Spinal cord (tissue), 10 donors: ENCODE measurements around the gene DGKG. TPM values are rescaled to one million over a fixed set of nuclear protein-coding genes. Genes with fewer than 3 reads are reported as not detected.

ENCODE experiments used
- DNase-seq, 6 donors: peaks; one replicate each; pipeline versions ENCODE4 v3.0.0 to v3.0.0-alpha.2; 2013 to 2015; ENCODE audit warnings: low spot score in 6 of 6, low read depth in 4 of 6
- H3K27ac ChIP-seq: one replicate; pipeline ENCODE4 v1.5.1; 2013; ENCODE audit warnings: low read depth, low read length, control low read depth
- H3K27me3 ChIP-seq: one replicate; pipeline ENCODE4 v1.6.1; 2013; ENCODE audit warnings: low read length; ENCODE audit not compliant: control insufficient read depth, insufficient read depth
- H3K36me3 ChIP-seq: one replicate; pipeline ENCODE4 v1.6.1; 2013; ENCODE audit warnings: low read length; ENCODE audit not compliant: control insufficient read depth, insufficient read depth
- H3K4me1 ChIP-seq: one replicate; pipeline ENCODE4 v1.6.1; 2013; ENCODE audit warnings: low read length; ENCODE audit not compliant: control insufficient read depth, insufficient read depth
- H3K4me3 ChIP-seq: one replicate; pipeline ENCODE4 v1.5.1; 2013; ENCODE audit warnings: low read depth, low read length, control low read depth
- H3K9me3 ChIP-seq: one replicate; pipeline ENCODE4 v1.6.1; 2013; ENCODE audit warnings: low read length; ENCODE audit not compliant: control insufficient read depth, insufficient read depth
- WGBS: methylation state at CpG from one replicate; pipeline ENCODE4 v1.1.5; 2013; ENCODE audit warnings: missing lambda C conversion rate; ENCODE audit not compliant: insufficient coverage; 5-methylcytosine and 5-hydroxymethylcytosine counted together
- polyA plus RNA-seq, 2 donors: library from polyadenylated mRNA; unstranded; fragments of 120-200 nt; gene quantifications; one replicate each; pipeline ENCODE4 v1.2.1, GENCODE V29; 2013; ENCODE audit not compliant: insufficient read length in 2 of 2
- total RNA-seq, 2 donors: library from RNA; depleted of rRNA in 1 of 2; stranded (reverse); fragments of 120-200 nt in 1 of 2; fragments of >200 nt in 1 of 2; gene quantifications; one replicate each; pipeline versions ENCODE4 v1.2.3 to v1.2.4, GENCODE V29; 2013 to 2014
- donor health status: healthy.

The DGKG gene
- total and polyA plus RNA-seq, 4 donors = 5.6 to 20.6 (median 9.9) TPM

GRCh38 chr3:186327912-186328487, 34.0 kb downstream of the DGKG start:
- no peak overlapping the region for H3K27ac ChIP-seq
- no peaks in the 10 kb centered on the region for H3K9me3 ChIP-seq
- H3K4me1 ChIP-seq = no peaks in the 10 kb centered on the region
- no CpG with 5 or more reads among the region's 2 CpGs for WGBS
- no peak overlapping the region for H3K4me3 ChIP-seq
- no peaks in the 10 kb centered on the region for H3K36me3 ChIP-seq
- no peaks in the 10 kb centered on the region for H3K27me3 ChIP-seq
- DNase-seq = no peak

GRCh38 chr3:186322761-186323160, 39.3 kb downstream of the DGKG start:
- Histone ChIP-seq H3K9me3 (no peaks in the 10 kb centered on the region), H3K4me1 (peaks cover 9% of the 10 kb centered on the region), H3K4me3 (no peak overlapping the region), H3K27ac (no peak overlapping the region), H3K36me3 (peaks cover 7% of the 10 kb centered on the region), H3K27me3 (no peaks in the 10 kb centered on the region)
- no peak for DNase-seq
- WGBS = 70% methylated on average over 3 of the region's 5 CpGs

DNA sequence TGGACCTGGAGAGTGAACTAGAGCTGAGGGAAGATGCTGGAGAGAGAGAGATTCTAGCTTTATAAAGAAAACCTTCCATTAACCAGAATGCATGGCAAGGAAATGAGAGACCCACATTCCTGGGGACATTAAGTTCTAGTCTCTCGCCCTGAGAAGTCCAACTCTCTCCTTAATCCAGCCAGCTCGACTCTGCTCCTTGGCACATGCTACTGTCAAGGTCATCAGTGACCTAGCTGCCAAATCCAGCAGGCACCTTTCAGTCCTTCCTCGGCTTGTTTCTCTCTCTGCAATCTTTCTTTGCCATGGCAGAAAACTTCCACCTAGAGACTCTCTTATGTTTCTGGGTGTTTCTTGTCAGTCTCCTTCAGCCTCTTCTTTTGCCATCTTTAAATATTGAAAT, 40.3 kb downstream of the DGKG start:
- no peak for DNase-seq
- no peaks in the 10 kb centered on the region for H3K27me3 ChIP-seq
- no peak overlapping the region for H3K27ac ChIP-seq
- peaks cover 9% of the 10 kb centered on the region for H3K4me1 ChIP-seq
- no peaks in the 10 kb centered on the region for H3K9me3 ChIP-seq
- 87% methylated on average over 3 of the region's 3 CpGs for WGBS
- peaks cover 10% of the 10 kb centered on the region for H3K36me3 ChIP-seq
- H3K4me3 ChIP-seq = no peak overlapping the region

DNA sequence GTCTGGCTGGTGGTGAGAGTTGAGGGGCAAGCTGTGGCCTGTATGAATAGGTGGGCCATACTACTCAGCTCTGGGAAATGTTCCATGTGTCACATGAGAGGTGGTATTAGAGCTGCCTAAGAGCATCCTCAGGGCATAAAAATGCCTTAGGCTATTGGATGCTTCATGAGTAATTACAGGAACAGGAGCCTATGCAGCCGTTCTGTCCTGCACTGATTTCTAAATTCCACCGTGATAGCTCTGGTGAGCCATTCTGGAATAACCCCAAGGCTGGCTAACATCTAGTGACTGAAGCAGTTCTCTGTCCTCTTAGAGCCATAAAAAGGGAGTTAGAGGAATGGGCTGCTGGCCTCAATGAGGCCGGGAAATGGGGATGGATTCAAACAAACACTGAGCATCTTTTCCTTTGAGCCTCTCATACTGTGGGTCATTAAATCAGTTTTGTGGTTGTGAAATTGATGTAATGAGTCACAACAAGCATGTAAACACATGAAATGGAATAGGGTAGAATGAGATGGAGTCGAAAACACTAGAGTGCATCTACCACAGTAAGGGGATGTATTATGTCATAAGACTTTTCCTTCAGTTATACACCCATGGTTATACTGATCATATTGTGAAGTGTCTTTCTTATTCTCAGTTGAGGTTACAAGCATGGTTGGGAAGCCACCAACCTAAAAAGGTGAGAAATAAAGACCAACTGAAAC, 41.0 kb downstream of the DGKG start:
- H3K4me1 ChIP-seq = peaks cover 9% of the 10 kb centered on the region
- H3K27me3 ChIP-seq = no peaks in the 10 kb centered on the region
- H3K4me3 ChIP-seq = no peak overlapping the region
- peak in 1 of 6 donors; percentile 32 for DNase-seq
- H3K36me3 ChIP-seq = peaks cover 10% of the 10 kb centered on the region
- no peaks in the 10 kb centered on the region for H3K9me3 ChIP-seq
- 60% methylated on average over 2 of the region's 4 CpGs for WGBS
- H3K27ac ChIP-seq = no peak overlapping the region

DNA sequence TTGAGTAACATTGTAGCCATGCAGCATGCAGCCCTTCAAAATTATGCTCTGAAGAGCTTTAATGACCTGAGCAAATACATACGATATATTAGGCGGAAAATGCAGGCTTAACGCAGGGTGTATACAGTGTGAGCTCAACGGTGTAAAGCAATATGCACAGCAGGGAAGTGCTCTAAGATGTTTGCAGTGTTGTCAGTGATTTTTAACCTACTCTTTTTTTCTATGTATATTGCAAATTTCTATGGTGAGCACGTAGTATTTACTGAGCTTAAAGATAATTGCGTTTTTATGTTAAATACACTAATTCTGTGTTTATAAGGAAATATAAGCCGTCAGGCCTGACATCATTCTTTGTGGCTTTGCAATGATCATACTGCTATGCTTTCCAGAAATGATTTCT, 42.1 kb downstream of the DGKG start:
- H3K4me1 ChIP-seq = peaks cover 9% of the 10 kb centered on the region
- H3K36me3 ChIP-seq = peaks cover 10% of the 10 kb centered on the region
- no peaks in the 10 kb centered on the region for H3K27me3 ChIP-seq
- H3K27ac ChIP-seq = no peak overlapping the region
- H3K9me3 ChIP-seq = no peaks in the 10 kb centered on the region
- no CpG with 5 or more reads among the region's 7 CpGs for WGBS
- peak in 1 of 6 donors; percentile 87 for DNase-seq
- no peak overlapping the region for H3K4me3 ChIP-seq

DNA sequence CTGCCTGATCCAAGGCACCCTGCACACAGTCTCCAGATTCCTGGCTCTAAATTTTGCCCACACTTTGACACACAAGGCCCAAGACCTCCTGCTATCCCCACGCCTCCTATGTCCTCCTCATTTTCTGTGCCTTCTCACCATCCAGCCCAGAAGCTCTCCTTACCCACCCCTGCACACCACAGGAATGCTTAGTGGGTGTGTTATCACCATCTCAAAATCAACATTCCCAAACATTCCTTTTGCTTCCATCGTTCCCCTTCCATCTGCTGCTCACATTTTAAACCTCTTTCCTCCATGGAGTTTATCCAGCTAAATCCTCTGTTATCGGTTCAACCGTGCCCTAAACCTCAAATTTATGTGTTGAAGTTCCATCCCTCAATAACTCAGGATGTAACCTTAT, 43.9 kb downstream of the DGKG start:
- H3K9me3 ChIP-seq = no peaks in the 10 kb centered on the region
- 63% methylated on average over 1 of the region's 4 CpGs for WGBS
- no peaks in the 10 kb centered on the region for H3K27me3 ChIP-seq
- H3K27ac ChIP-seq = no peak overlapping the region
- peaks cover 10% of the 10 kb centered on the region for H3K36me3 ChIP-seq
- H3K4me1 ChIP-seq = peaks cover 9% of the 10 kb centered on the region
- no peak overlapping the region for H3K4me3 ChIP-seq
- DNase-seq = no peak

GRCh38 chr3:186317478-186317877, 44.6 kb downstream of the DGKG start:
- H3K36me3 ChIP-seq = peaks cover 10% of the 10 kb centered on the region
- H3K4me1 ChIP-seq = peaks cover 4% of the 10 kb centered on the region
- H3K27ac ChIP-seq = no peak overlapping the region
- WGBS = 96% methylated on average over 6 of the region's 7 CpGs
- no peak for DNase-seq
- no peaks in the 10 kb centered on the region for H3K9me3 ChIP-seq
- no peak overlapping the region for H3K4me3 ChIP-seq
- H3K27me3 ChIP-seq = no peaks in the 10 kb centered on the region

DNA sequence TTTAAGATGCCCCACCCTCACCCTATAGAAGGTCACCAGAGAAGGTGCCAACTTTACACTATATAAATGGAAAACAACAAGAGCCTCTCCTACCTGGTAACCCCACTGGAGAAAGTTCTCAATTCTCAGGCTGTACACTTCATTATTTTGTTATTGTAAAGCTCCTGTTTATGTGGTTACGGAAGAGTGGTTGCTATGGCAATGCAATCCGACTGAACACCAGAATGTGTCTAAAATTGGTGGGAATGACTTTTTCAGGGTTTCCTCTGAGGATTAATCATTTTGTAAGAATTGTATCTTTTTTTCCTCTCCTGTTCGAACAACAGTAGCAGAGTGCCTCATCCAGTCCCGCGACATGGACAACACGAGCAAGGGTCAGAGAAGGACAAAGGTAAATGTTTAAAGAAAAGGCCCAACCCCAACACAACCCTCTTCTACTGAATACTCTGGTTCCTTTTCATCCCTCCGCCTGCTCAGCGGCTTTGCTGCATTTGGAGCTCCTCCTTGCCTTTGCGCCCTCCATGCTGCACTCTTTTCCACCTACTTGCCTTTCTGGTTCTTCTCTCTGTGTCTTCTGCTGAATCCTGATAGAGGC, 45.3 kb downstream of the DGKG start:
- Histone ChIP-seq H3K4me3 (no peak overlapping the region), H3K27ac (no peak overlapping the region), H3K36me3 (peaks cover 10% of the 10 kb centered on the region), H3K4me1 (peaks cover 4% of the 10 kb centered on the region), H3K9me3 (no peaks in the 10 kb centered on the region), H3K27me3 (no peaks in the 10 kb centered on the region)
- WGBS = 95% methylated on average over 3 of the region's 9 CpGs
- peak in 3 of 6 donors; percentile 19 to 86 (median 40) for DNase-seq

GRCh38 chr3:186315581-186316354, 46.3 kb downstream of the DGKG start:
- no peak for DNase-seq
- no peaks in the 10 kb centered on the region for H3K9me3 ChIP-seq
- H3K27ac ChIP-seq = no peak overlapping the region
- WGBS = 100% methylated on average over 2 of the region's 5 CpGs
- H3K27me3 ChIP-seq = no peaks in the 10 kb centered on the region
- H3K4me3 ChIP-seq = no peak overlapping the region
- H3K36me3 ChIP-seq = peaks cover 10% of the 10 kb centered on the region
- H3K4me1 ChIP-seq = peaks cover 4% of the 10 kb centered on the region
